Epithelial cell of proximal tubule (primary cell): ENCODE measurements around the gene DUS2. TPM values are rescaled to one million over a fixed set of nuclear protein-coding genes. Genes with fewer than 3 reads are reported as not detected.
A peak's percentile ranks its signal among the peaks of the same experiment; 100 is the strongest.

ENCODE experiments used
- DNase-seq: peaks from one replicate; pipeline ENCODE4 v3.0.0-alpha.2; 2011; ENCODE audit warnings: low read depth
- H3K4me3 ChIP-seq: 2 replicates; pipeline ENCODE4 v1.5.1; 2011; ENCODE audit warnings: low read depth, mild to moderate bottlenecking, low read length
- CTCF ChIP-seq: conservative IDR thresholded peaks from 2 replicates; pipeline ENCODE4 v1.5.1; 2012; ENCODE audit warnings: low read depth, mild to moderate bottlenecking, low read length
- total RNA-seq: library from RNA; depleted of rRNA; stranded (reverse); fragments of >200 nt; gene quantifications from 2 replicates; pipeline ENCODE4 v1.2.3, GENCODE V29; 2015

The DUS2 gene
- total RNA-seq, 1 donor from 2014 or later = 20.9 TPM

- no peak for TF ChIP-seq CTCF
- H3K4me3 ChIP-seq = no peak overlapping the region
- no peak for DNase-seq
Observed at GRCh38 chr16:68079376-68079625, 56.2 kb downstream of the DUS2 start.

- TF ChIP-seq CTCF = no peak
- DNase-seq = no peak
- H3K4me3 ChIP-seq = no peak overlapping the region
Observed at GRCh38 chr16:68079626-68080344, 56.7 kb downstream of the DUS2 start.

- H3K4me3 ChIP-seq = no peak overlapping the region
- DNase-seq = no peak
- no peak for TF ChIP-seq CTCF
Observed at GRCh38 chr16:68081861-68082628, 59.0 kb downstream of the DUS2 start.

- DNase-seq = no peak
- no peak for TF ChIP-seq CTCF
- H3K4me3 ChIP-seq = no peak overlapping the region
Observed at GRCh38 chr16:68082629-68083238, 59.6 kb downstream of the DUS2 start.

DNA sequence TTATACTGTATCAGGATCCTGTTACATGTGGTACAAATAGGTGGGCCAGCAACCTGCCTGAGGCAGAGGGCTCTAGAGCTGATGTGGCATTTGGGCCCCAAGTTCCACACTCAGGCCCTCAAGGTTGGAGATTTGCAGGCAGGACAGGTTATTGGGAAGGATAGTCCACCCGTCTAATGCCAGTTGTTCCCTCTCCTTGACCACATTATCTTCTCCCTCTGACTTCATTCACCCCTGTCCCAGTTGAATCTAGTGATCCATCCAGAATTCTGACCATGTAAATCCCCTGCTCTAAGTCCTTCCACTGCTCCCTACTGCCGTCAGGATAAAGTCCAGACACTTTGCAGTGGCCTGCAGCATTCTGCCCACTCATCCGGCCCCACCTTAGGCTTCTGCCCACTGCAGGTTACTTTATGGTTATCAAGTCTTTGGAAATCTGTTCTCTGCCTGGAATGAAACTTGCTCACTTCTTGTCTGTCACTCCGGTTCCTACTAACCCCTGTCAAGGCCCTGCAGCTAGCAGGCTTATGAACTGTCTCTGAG, 60.2 kb downstream of the DUS2 start:
- H3K4me3 ChIP-seq = no peak overlapping the region
- no peak for TF ChIP-seq CTCF
- no peak for DNase-seq

GRCh38 chr16:68083861-68084503, 60.9 kb downstream of the DUS2 start:
- no peak for TF ChIP-seq CTCF
- H3K4me3 ChIP-seq = peak overlapping the region; percentile 77
- DNase-seq = no peak
